ENCODE measurements around the gene FOXP2.

FOXP2 gene

GRCh38 chr7:114414156-114415063 lies at the start of gene FOXP2 (continued):
- TF ChIP-seq, protein P1, sequence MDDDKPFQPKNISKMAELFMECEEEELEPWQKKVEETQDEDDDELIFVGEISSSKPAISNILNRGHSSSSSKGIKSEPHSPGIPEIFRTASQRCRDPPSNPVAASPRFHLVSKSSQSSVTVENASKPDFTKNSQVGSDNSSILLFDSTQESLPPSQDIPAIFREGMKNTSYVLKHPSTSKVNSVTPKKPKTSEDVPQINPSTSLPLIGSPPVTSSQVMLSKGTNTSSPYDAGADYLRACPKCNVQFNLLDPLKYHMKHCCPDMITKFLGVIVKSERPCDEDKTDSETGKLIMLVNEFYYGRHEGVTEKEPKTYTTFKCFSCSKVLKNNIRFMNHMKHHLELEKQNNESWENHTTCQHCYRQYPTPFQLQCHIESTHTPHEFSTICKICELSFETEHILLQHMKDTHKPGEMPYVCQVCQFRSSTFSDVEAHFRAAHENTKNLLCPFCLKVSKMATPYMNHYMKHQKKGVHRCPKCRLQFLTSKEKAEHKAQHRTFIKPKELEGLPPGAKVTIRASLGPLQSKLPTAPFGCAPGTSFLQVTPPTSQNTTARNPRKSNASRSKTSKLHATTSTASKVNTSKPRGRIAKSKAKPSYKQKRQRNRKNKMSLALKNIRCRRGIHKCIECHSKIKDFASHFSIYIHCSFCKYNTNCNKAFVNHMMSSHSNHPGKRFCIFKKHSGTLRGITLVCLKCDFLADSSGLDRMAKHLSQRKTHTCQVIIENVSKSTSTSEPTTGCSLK (tag by site-specific recombination; IDR thresholded peaks at IDR 0.05) = no peak
- no peak for TF ChIP-seq ZNF830 (tag by site-specific recombination; IDR thresholded peaks at IDR 0.05; ENCODE audit: low read depth)
- TF ChIP-seq ZNF239 (tag by site-specific recombination; IDR thresholded peaks at IDR 0.05) = no peak
- no peak for TF ChIP-seq ZNF223 (tag by site-specific recombination; IDR thresholded peaks at IDR 0.05)
- TF ChIP-seq MYNN (tag by site-specific recombination; IDR thresholded peaks at IDR 0.05; ENCODE audit: borderline replicate concordance) = no peak
- TF ChIP-seq ZNF221 (tag by site-specific recombination; IDR thresholded peaks at IDR 0.05; ENCODE audit: borderline replicate concordance) = no peak
- peak; percentile 60; the same call in 1 of the 2 replicates for TF ChIP-seq OSR2 (tag by site-specific recombination; IDR thresholded peaks at IDR 0.05)
- no peak for TF ChIP-seq ZNF292 (tag by site-specific recombination; IDR thresholded peaks at IDR 0.05; ENCODE audit: borderline replicate concordance, low read depth)
- TF ChIP-seq, protein P2, sequence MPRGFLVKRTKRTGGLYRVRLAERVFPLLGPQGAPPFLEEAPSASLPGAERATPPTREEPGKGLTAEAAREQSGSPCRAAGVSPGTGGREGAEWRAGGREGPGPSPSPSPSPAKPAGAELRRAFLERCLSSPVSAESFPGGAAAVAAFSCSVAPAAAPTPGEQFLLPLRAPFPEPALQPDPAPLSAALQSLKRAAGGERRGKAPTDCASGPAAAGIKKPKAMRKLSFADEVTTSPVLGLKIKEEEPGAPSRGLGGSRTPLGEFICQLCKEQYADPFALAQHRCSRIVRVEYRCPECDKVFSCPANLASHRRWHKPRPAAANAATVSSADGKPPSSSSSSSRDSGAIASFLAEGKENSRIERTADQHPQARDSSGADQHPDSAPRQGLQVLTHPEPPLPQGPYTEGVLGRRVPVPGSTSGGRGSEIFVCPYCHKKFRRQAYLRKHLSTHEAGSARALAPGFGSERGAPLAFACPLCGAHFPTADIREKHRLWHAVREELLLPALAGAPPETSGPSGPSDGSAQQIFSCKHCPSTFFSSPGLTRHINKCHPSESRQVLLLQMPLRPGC (tag by site-specific recombination; IDR thresholded peaks at IDR 0.05) = peak; percentile 56; the same call in 1 of the 2 replicates
- TF ChIP-seq, protein P3, sequence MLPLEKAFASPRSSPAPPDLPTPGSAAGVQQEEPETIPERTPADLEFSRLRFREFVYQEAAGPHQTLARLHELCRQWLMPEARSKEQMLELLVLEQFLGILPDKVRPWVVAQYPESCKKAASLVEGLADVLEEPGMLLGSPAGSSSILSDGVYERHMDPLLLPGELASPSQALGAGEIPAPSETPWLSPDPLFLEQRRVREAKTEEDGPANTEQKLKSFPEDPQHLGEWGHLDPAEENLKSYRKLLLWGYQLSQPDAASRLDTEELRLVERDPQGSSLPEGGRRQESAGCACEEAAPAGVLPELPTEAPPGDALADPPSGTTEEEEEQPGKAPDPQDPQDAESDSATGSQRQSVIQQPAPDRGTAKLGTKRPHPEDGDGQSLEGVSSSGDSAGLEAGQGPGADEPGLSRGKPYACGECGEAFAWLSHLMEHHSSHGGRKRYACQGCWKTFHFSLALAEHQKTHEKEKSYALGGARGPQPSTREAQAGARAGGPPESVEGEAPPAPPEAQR (tag by site-specific recombination; IDR thresholded peaks at IDR 0.05) = no peak
- no peak for TF ChIP-seq ZNF426 (tag by site-specific recombination; IDR thresholded peaks at IDR 0.05)
- no peak for TF ChIP-seq ZBTB10 (tag by site-specific recombination; IDR thresholded peaks at IDR 0.05)
- TF ChIP-seq, protein P4, sequence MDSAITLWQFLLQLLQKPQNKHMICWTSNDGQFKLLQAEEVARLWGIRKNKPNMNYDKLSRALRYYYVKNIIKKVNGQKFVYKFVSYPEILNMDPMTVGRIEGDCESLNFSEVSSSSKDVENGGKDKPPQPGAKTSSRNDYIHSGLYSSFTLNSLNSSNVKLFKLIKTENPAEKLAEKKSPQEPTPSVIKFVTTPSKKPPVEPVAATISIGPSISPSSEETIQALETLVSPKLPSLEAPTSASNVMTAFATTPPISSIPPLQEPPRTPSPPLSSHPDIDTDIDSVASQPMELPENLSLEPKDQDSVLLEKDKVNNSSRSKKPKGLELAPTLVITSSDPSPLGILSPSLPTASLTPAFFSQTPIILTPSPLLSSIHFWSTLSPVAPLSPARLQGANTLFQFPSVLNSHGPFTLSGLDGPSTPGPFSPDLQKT (IDR thresholded peaks at IDR 0.05; ENCODE audit: borderline replicate concordance, low read depth, low read length) = no peak
- TF ChIP-seq ZNF768 (tag by site-specific recombination; IDR thresholded peaks at IDR 0.05) = no peak
- no peak for TF ChIP-seq ZNF132 (tag by site-specific recombination; IDR thresholded peaks at IDR 0.05; ENCODE audit: borderline replicate concordance)
- no peak for TF ChIP-seq ZNF76 (tag by site-specific recombination; IDR thresholded peaks at IDR 0.05; ENCODE audit: borderline replicate concordance, low read depth)
- TF ChIP-seq, protein P5, sequence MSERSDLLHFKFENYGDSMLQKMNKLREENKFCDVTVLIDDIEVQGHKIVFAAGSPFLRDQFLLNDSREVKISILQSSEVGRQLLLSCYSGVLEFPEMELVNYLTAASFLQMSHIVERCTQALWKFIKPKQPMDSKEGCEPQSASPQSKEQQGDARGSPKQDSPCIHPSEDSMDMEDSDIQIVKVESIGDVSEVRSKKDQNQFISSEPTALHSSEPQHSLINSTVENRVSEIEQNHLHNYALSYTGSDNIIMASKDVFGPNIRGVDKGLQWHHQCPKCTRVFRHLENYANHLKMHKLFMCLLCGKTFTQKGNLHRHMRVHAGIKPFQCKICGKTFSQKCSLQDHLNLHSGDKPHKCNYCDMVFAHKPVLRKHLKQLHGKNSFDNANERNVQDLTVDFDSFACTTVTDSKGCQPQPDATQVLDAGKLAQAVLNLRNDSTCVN (tag by site-specific recombination; optimal IDR thresholded peaks at IDR 0.05) = no peak
- no peak for TF ChIP-seq ZNF26 (tag by site-specific recombination; IDR thresholded peaks at IDR 0.05)
- TF ChIP-seq WT1 (tag by site-specific recombination; IDR thresholded peaks at IDR 0.05) = no peak
- TF ChIP-seq ZNF677 (tag by site-specific recombination; IDR thresholded peaks at IDR 0.05) = no peak
- TF ChIP-seq ZNF202 (tag by site-specific recombination; IDR thresholded peaks at IDR 0.05; ENCODE audit: borderline replicate concordance) = no peak
- no peak for TF ChIP-seq ZNF133 (tag by site-specific recombination; IDR thresholded peaks at IDR 0.05)
- no peak for TF ChIP-seq ZNF626 (tag by site-specific recombination; IDR thresholded peaks at IDR 0.05)
- TF ChIP-seq SALL2 (tag by site-specific recombination; IDR thresholded peaks at IDR 0.05; ENCODE audit: borderline replicate concordance) = no peak
- TF ChIP-seq ZNF112 (tag by site-specific recombination; IDR thresholded peaks at IDR 0.05) = no peak
- no peak for TF ChIP-seq ZFHX2 (tag by site-specific recombination; conservative IDR thresholded peaks at IDR 0.05)

All from HEK293 (cell line).